ENCODE measurements around the gene DUSP7.

GRCh38 chr3:52077925-52078324 lies 21.6 kb upstream of the DUSP7 start:
- TF ChIP-seq TAF1 (IDR thresholded peaks at IDR 0.05; ENCODE audit: borderline replicate concordance, low read depth, low read length) (no peak), POLR2AphosphoS5 (IDR thresholded peaks at IDR 0.05; ENCODE audit: low read depth, low read length) (no peak)
